K562 (cell line): ENCODE measurements around the gene SLC12A6. TPM values are rescaled to one million over a fixed set of nuclear protein-coding genes. Genes with fewer than 3 reads are reported as not detected.

Experiments used
- ATAC-seq: fragments of 200-7000 bp; cut with Tn5 transposase; 3 replicates; pipeline ENCODE4 v1.9.1; 2020; ENCODE audit warnings: moderate library complexity
- BruUV-seq: library from RNA; stranded (reverse); fragments of 400-500 nt; replicated peaks from 2 replicates; lab custom pipeline; 2021; lab: Mats Ljungman, UMichigan
- CTCF ChIA-PET: fragments of 300-600 bp; formaldehyde crosslinking; extraction: SDS; loops from one replicate; lab custom pipeline; 2021; ENCODE audit warnings: low intra/inter-chr PET ratio; lab: Yijun Ruan, JAX
- POLR2A ChIA-PET: fragments of 300-600, 350-650 bp; sonication (Branson Sonifier 250); formaldehyde crosslinking; extraction: SDS; loops from one replicate; lab custom pipeline; 2021; ENCODE audit warnings: antibody characterized with exemption, inconsistent platforms; lab: Yijun Ruan, JAX
- DNase-seq, 4 experiments: peaks; one replicate each; pipeline versions ENCODE4 v3.0.0 to v3.0.0-alpha.2; 2011 to 2018; ENCODE audit warnings: low spot score in 3 of 4, mixed read lengths in 3 of 4; ENCODE audit errors: extremely low read depth in 1 of 4
- FAIRE-seq: peaks from 2 replicates; lab custom pipeline; 2011; peaks lifted over from hg19 to GRCh38; lab: Jason Lieb, UNC
- H2AFZ ChIP-seq: 2 replicates; pipeline ENCODE4 v1.6.0; 2011; ENCODE audit warnings: low read depth, low read length, control low read depth, inconsistent platforms
- H3K27ac ChIP-seq: fragments of 200-600 bp; 3 replicates; pipeline ENCODE4 v1.8.0; 2011; ENCODE audit warnings: low read depth, mild to moderate bottlenecking, control low read depth, inconsistent platforms, low read length, moderate library complexity, mixed read lengths; ENCODE audit errors: extremely low read depth
- H3K27me3 ChIP-seq, 2 experiments: fragments of 300-600 bp in 1 of 2; 2 replicates in 1 of 2; 3 replicates in 1 of 2; pipeline versions ENCODE4 v1.6.0 to v1.8.0; 2011; ENCODE audit warnings: inconsistent platforms in 2 of 2, low read length in 2 of 2, mild to moderate bottlenecking in 1 of 2, mixed read lengths in 1 of 2, moderate library complexity in 1 of 2; ENCODE audit not compliant: control insufficient read depth in 2 of 2, insufficient read depth in 2 of 2
- H3K36me3 ChIP-seq: fragments of 300-600 bp; 3 replicates; pipeline ENCODE4 v1.8.0; 2011; ENCODE audit warnings: mild to moderate bottlenecking, low read length, inconsistent platforms; ENCODE audit not compliant: control insufficient read depth, insufficient read depth
- H3K4me1 ChIP-seq, 2 experiments: fragments of 200-600 bp in 1 of 2; replicated peaks in 1 of 2; 2 replicates in 1 of 2; 3 replicates in 1 of 2; pipeline versions ENCODE4 v1.5.1 to v1.8.0; 2011; ENCODE audit warnings: inconsistent platforms in 2 of 2, low read length in 2 of 2, mild to moderate bottlenecking in 1 of 2, mixed read lengths in 1 of 2, moderate library complexity in 1 of 2; ENCODE audit not compliant: control insufficient read depth in 2 of 2, insufficient read depth in 2 of 2
- H3K4me2 ChIP-seq: 2 replicates; pipeline ENCODE4 v1.6.1; 2011; ENCODE audit warnings: low read length, control low read depth, inconsistent platforms, mixed read lengths; ENCODE audit not compliant: insufficient read depth
- H3K4me3 ChIP-seq: fragments of 200-600 bp; sonication (generic), shearing (Covaris generic); 2 replicates; pipeline ENCODE4 v1.5.1; 2016; ENCODE audit warnings: control low read depth, inconsistent platforms
- H3K79me2 ChIP-seq: fragments of 200-600 bp; 3 replicates; pipeline ENCODE4 v1.8.0; 2011; ENCODE audit warnings: low read length, inconsistent platforms; ENCODE audit not compliant: control insufficient read depth, insufficient read depth
- H3K9ac ChIP-seq, 2 experiments: 2 replicates each; pipeline versions ENCODE4 v1.6.0 to v1.6.1; 2011; ENCODE audit warnings: low read depth in 2 of 2, low read length in 2 of 2, control low read depth in 1 of 2, inconsistent platforms in 1 of 2, mild to moderate bottlenecking in 1 of 2, mixed read lengths in 1 of 2; ENCODE audit not compliant: insufficient read depth in 1 of 2
- H3K9me1 ChIP-seq: one replicate; pipeline ENCODE4 v1.6.0; 2011; ENCODE audit warnings: inconsistent platforms, mild to moderate bottlenecking, low read length, moderate library complexity; ENCODE audit not compliant: control insufficient read depth, insufficient read depth
- H3K9me3 ChIP-seq: replicated peaks from 2 replicates; pipeline ENCODE4 v1.5.1; 2011; ENCODE audit warnings: low read depth, low read length, inconsistent platforms; ENCODE audit not compliant: control insufficient read depth, insufficient read depth
- H4K20me1 ChIP-seq: replicated peaks from 2 replicates; pipeline ENCODE4 v1.6.1; 2011; ENCODE audit warnings: low read length, inconsistent platforms, mixed read lengths; ENCODE audit not compliant: control insufficient read depth, insufficient read depth
- FIP1L1 ChIP-seq: fragments of 200-400 bp; formaldehyde crosslinking; IDR thresholded peaks from 2 replicates; pipeline ENCODE4 v1.6.1; 2018; ENCODE audit warnings: mild to moderate bottlenecking, low read depth, low read length; ENCODE audit not compliant: poor library complexity, severe bottlenecking
- GABPB2 ChIP-seq: fragments of 250-450 bp; sonication (Bioruptor Pico); conservative IDR thresholded peaks from 2 replicates; pipeline ENCODE4 v1.5.1; 2021; ENCODE audit warnings: mild to moderate bottlenecking
- JUN ChIP-seq, 2 experiments: sonication (generic) in 1 of 2; formaldehyde crosslinking in 1 of 2; IDR thresholded peaks; 2 replicates each; pipeline versions ENCODE4 v1.6.1 to v1.8.0; 2012 to 2022; ENCODE audit warnings: borderline replicate concordance in 2 of 2, mild to moderate bottlenecking in 2 of 2, improper control_type of control experiment in 1 of 2, low read depth in 1 of 2, low read length in 1 of 2, missing genetic modification reagents in 1 of 2
- NR2C2 ChIP-seq, 2 experiments: fragments of 200-800 bp in 1 of 2; sonication (Bioruptor generic) in 1 of 2; sonication (generic) in 1 of 2; formaldehyde crosslinking in 1 of 2; IDR thresholded peaks; 2 replicates each; pipeline versions ENCODE4 v1.6.1 to v1.8.0; 2016 to 2022; ENCODE audit warnings: mild to moderate bottlenecking in 1 of 2, missing compliant biosample characterization in 1 of 2, missing genetic modification characterization in 1 of 2, missing genetic modification reagents in 1 of 2
- POLR2G ChIP-seq: fragments of 200-400 bp; formaldehyde crosslinking; IDR thresholded peaks from 2 replicates; pipeline ENCODE4 v1.6.1; 2017; ENCODE audit warnings: low read depth, mild to moderate bottlenecking, antibody characterized with exemption, low read length, moderate library complexity
- SIN3A ChIP-seq, 2 experiments: fragments of 150-350 bp in 1 of 2; IDR thresholded peaks; 2 replicates each; pipeline ENCODE4 v1.6.1; 2011 to 2016; ENCODE audit warnings: borderline replicate concordance in 2 of 2, low read depth in 2 of 2, low read length in 2 of 2, mild to moderate bottlenecking in 2 of 2, moderate library complexity in 2 of 2; ENCODE audit not compliant: control insufficient read depth in 1 of 2
- TRIM28 ChIP-seq: fragments of 450-650 bp; IDR thresholded peaks from 2 replicates; pipeline ENCODE4 v1.6.1; 2017
- ZKSCAN1 ChIP-seq: fragments of 150-350 bp; IDR thresholded peaks from 2 replicates; pipeline ENCODE4 v1.6.1; 2016; ENCODE audit warnings: low read depth, low read length
- ZNF830 ChIP-seq: fragments of 250-450 bp; sonication (Bioruptor Pico); IDR thresholded peaks from 2 replicates; pipeline ENCODE4 v1.5.0; 2021; ENCODE audit warnings: mild to moderate bottlenecking
- WGBS: fragments of 100-300 bp; shearing (Covaris generic); methylation state at CpG from one replicate; pipeline ENCODE4 v1.1.6; 2016; ENCODE audit warnings: low coverage, mixed read lengths; ENCODE audit not compliant: insufficient coverage; ENCODE audit errors: missing lambda C conversion rate; 5-methylcytosine and 5-hydroxymethylcytosine counted together
- in situ Hi-C: fragments of 300-500 bp; cut with MboI; formaldehyde crosslinking; loops from 4 replicates; pipeline ENCODE4 v1.15.0; 2018; ENCODE audit warnings: inconsistent platforms, mixed read lengths
- intact Hi-C: fragments of 100-400 bp; cut with micrococcal nuclease; formaldehyde crosslinking; loops from 2 replicates; pipeline ENCODE4 v1.14.2; 2022
- polyA plus RNA-seq, 8 experiments: library from polyadenylated mRNA; depleted of rRNA in 4 of 8; stranded (reverse) in 5 of 8; unstranded in 3 of 8; fragments of >200 nt; fragmentation: Nextera tagmentation in 2 of 8; fragmentation: Illumina TruSeq in 1 of 8; extraction: Ambion mirVana in 2 of 8; extraction: Trizol in 1 of 8; gene quantifications; 2 replicates each; pipeline versions ENCODE4 v1.2.1 to v1.2.3, GENCODE V29; 2011 to 2014; ENCODE audit warnings: inconsistent platforms in 1 of 8, missing spikeins in 1 of 8
- total RNA-seq, 7 experiments: library from RNA; depleted of rRNA in 6 of 7; stranded (reverse); fragments of >200 nt in 6 of 7; fragmentation: Illumina TruSeq in 2 of 7; extraction: Trizol in 2 of 7; gene quantifications; 2 replicates each; pipeline versions ENCODE4 v1.2.1 to v1.2.3, GENCODE V29; 2011 to 2021; ENCODE audit warnings: low replicate concordance in 1 of 7
- TF ChIP-seq, protein P1 (sequence below): fragments of 250-450 bp; sonication (Bioruptor Pico); IDR thresholded peaks from 2 replicates; pipeline ENCODE4 v1.8.0; 2022; ENCODE audit warnings: inconsistent platforms, mild to moderate bottlenecking, moderate library complexity, borderline replicate concordance
- TF ChIP-seq, protein P2 (sequence below): fragments of 250-450 bp; sonication (Bioruptor Pico); IDR thresholded peaks from 2 replicates; pipeline ENCODE4 v1.4.0; 2020
- TF ChIP-seq, protein P3 (sequence below): fragments of 250-450 bp; sonication (Bioruptor Pico); IDR thresholded peaks from 2 replicates; pipeline ENCODE4 v1.8.0; 2022; ENCODE audit warnings: moderate library complexity, mild to moderate bottlenecking, inconsistent platforms

SLC12A6 gene
- total and polyA plus RNA-seq, 9 of the 15 experiments (the other 6 are each of a cell fraction or from before 2014, with no cell fraction given), result 1.4 to 16.4 (median 6.7) TPM

DNA sequence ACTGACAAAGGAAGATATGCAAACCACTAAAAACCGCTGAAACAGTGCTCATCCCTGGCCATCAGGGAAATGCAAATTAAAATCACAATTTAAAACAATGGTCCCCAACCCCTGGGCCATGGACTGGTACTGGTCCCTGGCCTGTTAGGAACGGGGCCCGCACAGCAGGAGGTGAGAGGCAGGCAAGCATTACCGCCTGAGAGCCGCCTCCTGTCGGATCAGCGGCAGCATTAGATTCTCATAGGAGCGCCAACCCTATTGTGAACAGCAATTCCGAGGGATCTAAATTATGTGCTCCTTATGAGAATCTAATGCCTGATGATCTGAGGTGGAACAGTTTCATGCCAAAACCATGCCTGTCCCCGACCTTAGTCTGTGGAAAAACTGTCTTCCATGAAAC, 14.4 kb downstream of the SLC12A6 start (continued):
- TF ChIP-seq, protein P1, sequence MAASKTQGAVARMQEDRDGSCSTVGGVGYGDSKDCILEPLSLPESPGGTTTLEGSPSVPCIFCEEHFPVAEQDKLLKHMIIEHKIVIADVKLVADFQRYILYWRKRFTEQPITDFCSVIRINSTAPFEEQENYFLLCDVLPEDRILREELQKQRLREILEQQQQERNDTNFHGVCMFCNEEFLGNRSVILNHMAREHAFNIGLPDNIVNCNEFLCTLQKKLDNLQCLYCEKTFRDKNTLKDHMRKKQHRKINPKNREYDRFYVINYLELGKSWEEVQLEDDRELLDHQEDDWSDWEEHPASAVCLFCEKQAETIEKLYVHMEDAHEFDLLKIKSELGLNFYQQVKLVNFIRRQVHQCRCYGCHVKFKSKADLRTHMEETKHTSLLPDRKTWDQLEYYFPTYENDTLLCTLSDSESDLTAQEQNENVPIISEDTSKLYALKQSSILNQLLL (CRISPR knock-in tag), result no peak

DNA sequence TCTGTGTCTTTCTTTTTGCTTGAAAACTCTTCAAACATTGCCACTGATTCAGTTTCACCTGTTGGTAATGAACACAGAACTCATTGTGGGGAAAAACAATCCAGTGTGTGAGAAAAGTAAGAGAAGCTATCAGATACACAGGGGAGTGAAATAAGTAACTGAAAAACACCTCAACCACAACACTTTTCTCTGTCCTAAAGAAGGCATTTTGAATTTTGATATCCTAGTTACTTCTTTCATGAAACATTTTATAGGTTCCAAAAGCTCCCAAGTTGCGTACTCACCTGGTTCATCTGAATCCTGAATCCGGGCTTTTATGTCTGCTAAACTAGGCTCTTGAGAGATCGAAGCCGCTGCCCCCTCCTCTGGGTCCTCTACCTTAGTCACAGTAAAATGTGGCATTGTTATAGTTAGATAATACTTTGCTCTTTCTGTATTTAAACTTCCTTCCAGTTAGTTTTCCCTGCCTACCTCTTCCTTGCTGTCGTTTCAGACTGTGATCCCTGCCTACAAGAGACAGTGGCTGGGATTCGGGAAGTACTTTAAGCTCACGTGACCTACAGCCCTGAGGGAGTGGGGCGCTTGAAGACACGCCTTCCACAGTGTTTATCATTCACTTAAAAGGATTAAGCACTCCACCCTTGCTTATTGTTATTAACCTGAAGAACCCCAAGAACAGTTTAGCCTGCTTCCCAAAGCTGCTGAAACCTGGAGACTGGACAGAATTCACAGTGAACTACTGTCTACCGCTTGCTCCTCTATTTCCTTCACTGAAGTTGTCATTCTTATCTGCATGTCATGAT, 19.1 kb downstream of the SLC12A6 start:
- intact Hi-C loops, result no loop called here
- BruUV-seq, result TSS peak; percentile 72
- peak overlapping the region; percentile 32 for H3K27ac ChIP-seq
- TF ChIP-seq ZNF830 (no peak), SIN3A (IDR thresholded peaks at IDR 0.05; ENCODE audit: borderline replicate concordance in 2 of 2, control insufficient read depth in 1 of 2, low read depth in 2 of 2, low read length in 2 of 2) (peak in 1 of 2 experiments; percentile 29; a peak in 1 of 4 replicates), ZKSCAN1 (no peak), FIP1L1 (no peak), NR2C2 (CRISPR knock-in tag; IDR thresholded peaks at IDR 0.05) (no peak), NR2C2 (tag; IDR thresholded peaks at IDR 0.05) (peak; percentile 46; the same call in 1 of the 2 replicates), JUN (IDR thresholded peaks at IDR 0.05; ENCODE audit: borderline replicate concordance, low read depth, low read length) (no peak), JUN (CRISPR knock-in tag; IDR thresholded peaks at IDR 0.05; ENCODE audit: borderline replicate concordance) (no peak), GABPB2 (CRISPR knock-in tag) (no peak), POLR2G (no peak), TRIM28 (no peak)
- TF ChIP-seq, protein P2, sequence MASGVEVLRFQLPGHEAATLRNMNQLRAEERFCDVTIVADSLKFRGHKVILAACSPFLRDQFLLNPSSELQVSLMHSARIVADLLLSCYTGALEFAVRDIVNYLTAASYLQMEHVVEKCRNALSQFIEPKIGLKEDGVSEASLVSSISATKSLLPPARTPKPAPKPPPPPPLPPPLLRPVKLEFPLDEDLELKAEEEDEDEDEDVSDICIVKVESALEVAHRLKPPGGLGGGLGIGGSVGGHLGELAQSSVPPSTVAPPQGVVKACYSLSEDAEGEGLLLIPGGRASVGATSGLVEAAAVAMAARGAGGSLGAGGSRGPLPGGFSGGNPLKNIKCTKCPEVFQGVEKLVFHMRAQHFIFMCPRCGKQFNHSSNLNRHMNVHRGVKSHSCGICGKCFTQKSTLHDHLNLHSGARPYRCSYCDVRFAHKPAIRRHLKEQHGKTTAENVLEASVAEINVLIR (CRISPR knock-in tag), result no peak
- TF ChIP-seq, protein P3, sequence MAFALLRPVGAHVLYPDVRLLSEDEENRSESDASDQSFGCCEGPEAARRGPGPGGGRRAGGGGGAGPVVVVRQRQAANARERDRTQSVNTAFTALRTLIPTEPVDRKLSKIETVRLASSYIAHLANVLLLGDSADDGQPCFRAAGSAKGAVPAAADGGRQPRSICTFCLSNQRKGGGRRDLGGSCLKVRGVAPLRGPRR (CRISPR knock-in tag), result no peak

More for the DNA sequence above, 19.1 kb downstream of the SLC12A6 start:
- in situ Hi-C loops, result no loop called here
- peak overlapping the region; percentile 71 to 76 for H3K9ac ChIP-seq
- H3K36me3 ChIP-seq, result no peaks in the 10 kb centered on the region
- DNase-seq, result peak; percentile 50 to 69 (median 58)
- ChIA-PET CTCF (interaction anchor here (0.9 kb wide), 1 partner anchor 50 kb away, joined by 3 read pairs; no protein-coding TSS in a partner anchor), POLR2A (interaction anchor here (0.6 to 2.4 kb wide), 5 partner anchors 9 to 109 kb away, joined by 3 to 21 read pairs (median 6); partner anchors contain the start of genes KATNBL1 and SLC12A6)
- peaks cover 0 to 4% of the 10 kb centered on the region in 2 experiments; a peak in 3 of 5 replicates for H3K4me1 ChIP-seq
- FAIRE-seq, result peak; percentile 90
- peak; percentile 92 for ATAC-seq
- peak overlapping the region; percentile 39 for H3K4me3 ChIP-seq
- WGBS, result 3% methylated on average over 10 of the region's 10 CpGs
- peak overlapping the region; percentile 87 for H3K4me2 ChIP-seq
- no peaks in the 10 kb centered on the region for H3K9me1 ChIP-seq
- no peaks in the 10 kb centered on the region; the same call in 1 of the 3 replicates for H3K79me2 ChIP-seq
- H2AFZ ChIP-seq, result peak overlapping the region; percentile 87
- H4K20me1 ChIP-seq, result no peaks in the 10 kb centered on the region
- H3K27me3 ChIP-seq, result no peaks in the 10 kb centered on the region
- H3K9me3 ChIP-seq, result no peaks in the 10 kb centered on the region
